Smooth muscle cell (in vitro differentiated cells): Measurements from ENCODE around the gene IGFBP2. TPM values are rescaled to one million over a fixed set of nuclear protein-coding genes. Genes with fewer than 3 reads are reported as not detected.

Source experiments
- DNase-seq: peaks from one replicate; lab custom pipeline; 2025; ENCODE audit not compliant: unreplicated experiment; lab: John Stamatoyannopoulos, UW
- H2AFZ ChIP-seq: fragments of 200-600 bp; sonication (generic); 2 replicates; pipeline ENCODE4 v1.6.0; 2016; ENCODE audit warnings: antibody characterized with exemption, low read depth, mild to moderate bottlenecking
- H3F3A ChIP-seq: fragments of 200-600 bp; sonication (generic); 2 replicates; pipeline ENCODE4 v1.6.0; 2017; ENCODE audit warnings: antibody characterized with exemption, low read depth
- H3K27ac ChIP-seq: fragments of 200-600 bp; sonication (generic); 2 replicates; pipeline ENCODE4 v1.5.1; 2016; ENCODE audit warnings: low read depth, mild to moderate bottlenecking
- H3K27me3 ChIP-seq: fragments of 200-600 bp; sonication (generic); 2 replicates; pipeline ENCODE4 v1.6.1; 2016; ENCODE audit warnings: low read depth, mild to moderate bottlenecking
- H3K36me3 ChIP-seq: fragments of 200-600 bp; sonication (generic); 2 replicates; pipeline ENCODE4 v1.5.1; 2016; ENCODE audit warnings: low read depth
- H3K4me1 ChIP-seq: fragments of 200-600 bp; sonication (generic); 2 replicates; pipeline ENCODE4 v1.5.1; 2016; ENCODE audit warnings: low read depth
- H3K4me2 ChIP-seq: fragments of 200-600 bp; sonication (generic); 2 replicates; pipeline ENCODE4 v1.6.0; 2016; ENCODE audit warnings: mild to moderate bottlenecking
- H3K4me3 ChIP-seq: fragments of 200-600 bp; sonication (generic); 2 replicates; pipeline ENCODE4 v1.5.1; 2016; ENCODE audit warnings: mild to moderate bottlenecking
- H3K79me2 ChIP-seq: fragments of 200-600 bp; sonication (generic); 2 replicates; pipeline ENCODE4 v1.6.0; 2016; ENCODE audit warnings: low read depth, mild to moderate bottlenecking
- H3K9ac ChIP-seq: fragments of 200-600 bp; sonication (generic); 2 replicates; pipeline ENCODE4 v1.6.0; 2016; ENCODE audit warnings: low read depth
- H3K9me3 ChIP-seq: fragments of 200-600 bp; sonication (generic); replicated peaks from 2 replicates; pipeline ENCODE4 v1.5.1; 2016; ENCODE audit warnings: low read depth
- H4K20me1 ChIP-seq: fragments of 200-600 bp; sonication (generic); 2 replicates; pipeline ENCODE4 v1.6.0; 2016; ENCODE audit warnings: low read depth
- CTCF ChIP-seq: fragments of 200-600 bp; sonication (generic); IDR thresholded peaks from 2 replicates; pipeline ENCODE4 v1.5.1; 2017; ENCODE audit warnings: borderline replicate concordance, mild to moderate bottlenecking, antibody characterized with exemption; ENCODE audit not compliant: insufficient read depth, poor library complexity, severe bottlenecking
- WGBS: methylation state at CpG from one replicate; pipeline ENCODE4 v1.1.7; 2016; ENCODE audit warnings: low lambda C conversion rate; 5-methylcytosine and 5-hydroxymethylcytosine counted together
- polyA plus RNA-seq: library from polyadenylated mRNA; unstranded; fragments of >200 nt; fragmentation: Nextera tagmentation; extraction: Ambion mirVana; gene quantifications from 2 replicates; pipeline ENCODE4 v1.2.1, GENCODE V29; 2016
- total RNA-seq: library from RNA; depleted of rRNA; stranded (reverse); fragments of >200 nt; gene quantifications from 2 replicates; pipeline ENCODE4 v1.2.3, GENCODE V29; 2014

Gene IGFBP2
- total and polyA plus RNA-seq, 2 experiments from 2014 or later, result 143 to 225 TPM

GRCh38 chr2:216615298-216616082 is 17.7 kb upstream of the IGFBP2 start:
- TF ChIP-seq CTCF, result no peak
- H3K4me3 ChIP-seq, result no peak overlapping the region
- no peaks in the 10 kb centered on the region for H3K27me3 ChIP-seq
- no peaks in the 10 kb centered on the region for H3K79me2 ChIP-seq
- H3K27ac ChIP-seq, result no peak overlapping the region
- H2AFZ ChIP-seq, result no peak overlapping the region
- H3K4me2 ChIP-seq, result no peak overlapping the region
- no peak for DNase-seq
- H4K20me1 ChIP-seq, result no peaks in the 10 kb centered on the region
- H3F3A ChIP-seq, result no peaks in the 10 kb centered on the region
- no peaks in the 10 kb centered on the region for H3K9me3 ChIP-seq
- no peak overlapping the region for H3K9ac ChIP-seq
- H3K4me1 ChIP-seq, result peaks cover 18% of the 10 kb centered on the region
- 85% methylated on average over 7 of the region's 7 CpGs for WGBS
- no peaks in the 10 kb centered on the region for H3K36me3 ChIP-seq

GRCh38 chr2:216616083-216616678 is 17.0 kb upstream of the IGFBP2 start:
- no peak overlapping the region for H2AFZ ChIP-seq
- TF ChIP-seq CTCF, result no peak
- H3K4me3 ChIP-seq, result no peak overlapping the region
- no peaks in the 10 kb centered on the region for H3F3A ChIP-seq
- H3K27me3 ChIP-seq, result no peaks in the 10 kb centered on the region
- H4K20me1 ChIP-seq, result no peaks in the 10 kb centered on the region
- peaks cover 25% of the 10 kb centered on the region for H3K4me1 ChIP-seq
- H3K27ac ChIP-seq, result no peak overlapping the region
- no peaks in the 10 kb centered on the region for H3K79me2 ChIP-seq
- 73% methylated on average over 3 of the region's 3 CpGs for WGBS
- no peaks in the 10 kb centered on the region for H3K9me3 ChIP-seq
- H3K4me2 ChIP-seq, result no peak overlapping the region
- no peak overlapping the region for H3K9ac ChIP-seq
- no peaks in the 10 kb centered on the region for H3K36me3 ChIP-seq
- no peak for DNase-seq

GRCh38 chr2:216617159-216617815 is 15.9 kb upstream of the IGFBP2 start:
- H3K4me1 ChIP-seq, result peaks cover 30% of the 10 kb centered on the region
- no peaks in the 10 kb centered on the region for H3K36me3 ChIP-seq
- no peak overlapping the region for H3K4me3 ChIP-seq
- 96% methylated on average over 13 of the region's 13 CpGs for WGBS
- H3K4me2 ChIP-seq, result no peak overlapping the region
- H3K9ac ChIP-seq, result no peak overlapping the region
- no peak for TF ChIP-seq CTCF
- no peaks in the 10 kb centered on the region for H3F3A ChIP-seq
- H3K79me2 ChIP-seq, result no peaks in the 10 kb centered on the region
- no peak overlapping the region for H3K27ac ChIP-seq
- no peaks in the 10 kb centered on the region for H3K9me3 ChIP-seq
- no peaks in the 10 kb centered on the region for H4K20me1 ChIP-seq
- no peaks in the 10 kb centered on the region for H3K27me3 ChIP-seq
- no peak overlapping the region for H2AFZ ChIP-seq
- DNase-seq, result no peak
